Caco-2 (cell line): Measurements from ENCODE around the gene ZEB1. TPM values are rescaled to one million over a fixed set of nuclear protein-coding genes. Genes with fewer than 3 reads are reported as not detected.

Experiments used
- BruUV-seq: library from RNA; stranded (reverse); fragments of 400-500 nt; replicated peaks from 2 replicates; lab custom pipeline; 2021; lab: Mats Ljungman, UMichigan
- CTCF ChIA-PET: fragments of 300-600 bp; sonication (Branson Sonifier 250); formaldehyde crosslinking; loops from one replicate; lab custom pipeline; 2022; ENCODE audit warnings: antibody characterized with exemption; lab: Charles Lee
- POLR2A ChIA-PET: fragments of 300-600 bp; sonication (Branson Sonifier 250); formaldehyde crosslinking; loops from one replicate; lab custom pipeline; 2022; ENCODE audit warnings: antibody characterized with exemption; lab: Charles Lee
- DNase-seq, 2 experiments: peaks; one replicate each; pipeline versions ENCODE4 v3.0.0 to v3.0.0-alpha.2; 2020 to 2022
- H3K27me3 ChIP-seq: replicated peaks from 2 replicates; pipeline ENCODE4 v1.6.0; 2011; ENCODE audit warnings: low read length; ENCODE audit not compliant: control insufficient read depth, insufficient read depth
- H3K36me3 ChIP-seq: 2 replicates; pipeline ENCODE4 v1.5.1; 2011; ENCODE audit warnings: low read length; ENCODE audit not compliant: control insufficient read depth, insufficient read depth
- H3K4me1 ChIP-seq: fragments of 250-450 bp; sonication (Bioruptor Pico); 2 replicates; pipeline ENCODE4 v1.5.1; 2020; ENCODE audit warnings: mild to moderate bottlenecking
- H3K4me3 ChIP-seq: 2 replicates; pipeline ENCODE4 v1.5.1; 2011; ENCODE audit warnings: low read depth, mild to moderate bottlenecking, control low read depth, low read length
- H3K9me3 ChIP-seq: fragments of 250-450 bp; sonication (Bioruptor Pico); 2 replicates; pipeline ENCODE4 v1.5.1; 2020; ENCODE audit warnings: mild to moderate bottlenecking, moderate library complexity
- H3K27ac Mint-ChIP-seq: one replicate; pipeline ENCODE4 v1.8.0; 2022; ENCODE audit warnings: mixed read lengths; ENCODE audit not compliant: unreplicated experiment
- H3K27me3 Mint-ChIP-seq: one replicate; pipeline ENCODE4 v1.8.0; 2022; ENCODE audit warnings: mixed read lengths; ENCODE audit not compliant: insufficient read depth, unreplicated experiment
- H3K36me3 Mint-ChIP-seq: one replicate; pipeline ENCODE4 v1.8.0; 2022; ENCODE audit warnings: mild to moderate bottlenecking, mixed read lengths; ENCODE audit not compliant: insufficient read depth, unreplicated experiment
- H3K4me1 Mint-ChIP-seq: one replicate; pipeline ENCODE4 v1.8.0; 2022; ENCODE audit warnings: low read depth, mixed read lengths; ENCODE audit not compliant: unreplicated experiment
- H3K4me3 Mint-ChIP-seq: one replicate; pipeline ENCODE4 v1.8.0; 2022; ENCODE audit warnings: mild to moderate bottlenecking, moderate library complexity, mixed read lengths; ENCODE audit not compliant: unreplicated experiment
- H3K9me3 Mint-ChIP-seq: one replicate; pipeline ENCODE4 v1.8.0; 2022; ENCODE audit warnings: mixed read lengths; ENCODE audit not compliant: unreplicated experiment
- intact Hi-C: fragments of 100-400 bp; cut with micrococcal nuclease; formaldehyde crosslinking; loops from one replicate; pipeline ENCODE4 v1.10.0; 2022; ENCODE audit not compliant: unreplicated experiment
- total RNA-seq: library from RNA; stranded (reverse); gene quantifications from 2 replicates; pipeline ENCODE4 v1.2.3, GENCODE V29; 2022
- TF ChIP-seq, protein P1 (sequence below), 2 experiments: fragments of 200-600 bp in 1 of 2; IDR thresholded peaks; 1 replicate in 1 of 2; 2 replicates in 1 of 2; pipeline versions ENCODE4 v1.5.1 to v1.8.0; 2011 to 2022; ENCODE audit warnings: antibody characterized with exemption in 1 of 2, control low read depth in 1 of 2, inconsistent platforms in 1 of 2, low read depth in 1 of 2, low read length in 1 of 2, mild to moderate bottlenecking in 1 of 2, moderate library complexity in 1 of 2; ENCODE audit not compliant: insufficient read depth in 1 of 2, severe bottlenecking in 1 of 2, unreplicated experiment in 1 of 2

The ZEB1 gene
- total RNA-seq, 1 experiment from 2014 or later: not detected

DNA sequence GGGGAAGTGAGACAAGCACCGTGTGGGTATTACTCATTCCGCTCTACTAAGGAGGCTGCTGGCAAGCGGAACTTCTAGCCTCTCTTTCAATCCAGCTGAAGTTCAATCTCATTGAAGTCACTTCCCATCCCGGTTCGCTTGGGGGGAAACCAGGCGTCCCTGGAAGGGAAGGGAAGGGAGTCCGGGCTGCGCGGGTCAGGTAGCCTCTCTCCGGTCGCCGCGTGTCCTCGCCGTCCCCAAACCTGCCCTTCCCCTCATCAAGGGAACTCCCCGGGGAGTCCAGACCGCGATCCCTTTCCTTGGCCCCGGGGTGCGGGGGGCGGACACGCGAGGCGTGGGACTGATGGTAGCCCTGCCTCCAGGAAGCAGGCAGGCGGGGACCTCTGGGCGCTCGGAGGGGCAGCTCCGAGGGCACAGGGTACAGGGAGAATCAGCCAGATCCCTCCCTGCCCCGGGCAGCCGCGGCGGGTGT is 598 bp upstream of the ZEB1 start:
- BruUV-seq: no TSS peak
- intact Hi-C loops: loop anchor here (2.0 to 10.0 kb wide), 2 partner anchors 286 to 446 kb away; no protein-coding TSS in a partner anchor
- peak in 1 of 2 experiments; percentile 36 for DNase-seq
- H3K4me3 Mint-ChIP-seq: peak overlapping the region; percentile 91
- POLR2A ChIA-PET: no interaction called here
- H3K9me3 Mint-ChIP-seq: no peaks in the 10 kb centered on the region
- no peaks in the 10 kb centered on the region for H3K9me3 ChIP-seq
- H3K27me3 ChIP-seq: peaks cover 2% of the 10 kb centered on the region
- H3K36me3 ChIP-seq: no peaks in the 10 kb centered on the region
- CTCF ChIA-PET: no interaction called here
- peaks cover 7% of the 10 kb centered on the region for H3K36me3 Mint-ChIP-seq
- H3K27me3 Mint-ChIP-seq: peaks cover 40% of the 10 kb centered on the region
- peak overlapping the region; percentile 72 for H3K27ac Mint-ChIP-seq
- H3K4me3 ChIP-seq: peak overlapping the region; percentile 66
- TF ChIP-seq, protein P1, sequence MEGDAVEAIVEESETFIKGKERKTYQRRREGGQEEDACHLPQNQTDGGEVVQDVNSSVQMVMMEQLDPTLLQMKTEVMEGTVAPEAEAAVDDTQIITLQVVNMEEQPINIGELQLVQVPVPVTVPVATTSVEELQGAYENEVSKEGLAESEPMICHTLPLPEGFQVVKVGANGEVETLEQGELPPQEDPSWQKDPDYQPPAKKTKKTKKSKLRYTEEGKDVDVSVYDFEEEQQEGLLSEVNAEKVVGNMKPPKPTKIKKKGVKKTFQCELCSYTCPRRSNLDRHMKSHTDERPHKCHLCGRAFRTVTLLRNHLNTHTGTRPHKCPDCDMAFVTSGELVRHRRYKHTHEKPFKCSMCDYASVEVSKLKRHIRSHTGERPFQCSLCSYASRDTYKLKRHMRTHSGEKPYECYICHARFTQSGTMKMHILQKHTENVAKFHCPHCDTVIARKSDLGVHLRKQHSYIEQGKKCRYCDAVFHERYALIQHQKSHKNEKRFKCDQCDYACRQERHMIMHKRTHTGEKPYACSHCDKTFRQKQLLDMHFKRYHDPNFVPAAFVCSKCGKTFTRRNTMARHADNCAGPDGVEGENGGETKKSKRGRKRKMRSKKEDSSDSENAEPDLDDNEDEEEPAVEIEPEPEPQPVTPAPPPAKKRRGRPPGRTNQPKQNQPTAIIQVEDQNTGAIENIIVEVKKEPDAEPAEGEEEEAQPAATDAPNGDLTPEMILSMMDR (IDR thresholded peaks at IDR 0.05; ENCODE audit: insufficient read depth in 1 of 2, low read depth in 1 of 2, low read length in 1 of 2, severe bottlenecking in 1 of 2, unreplicated experiment in 1 of 2): no peak
- no peaks in the 10 kb centered on the region for H3K4me1 Mint-ChIP-seq
- peaks cover 11% of the 10 kb centered on the region for H3K4me1 ChIP-seq

DNA sequence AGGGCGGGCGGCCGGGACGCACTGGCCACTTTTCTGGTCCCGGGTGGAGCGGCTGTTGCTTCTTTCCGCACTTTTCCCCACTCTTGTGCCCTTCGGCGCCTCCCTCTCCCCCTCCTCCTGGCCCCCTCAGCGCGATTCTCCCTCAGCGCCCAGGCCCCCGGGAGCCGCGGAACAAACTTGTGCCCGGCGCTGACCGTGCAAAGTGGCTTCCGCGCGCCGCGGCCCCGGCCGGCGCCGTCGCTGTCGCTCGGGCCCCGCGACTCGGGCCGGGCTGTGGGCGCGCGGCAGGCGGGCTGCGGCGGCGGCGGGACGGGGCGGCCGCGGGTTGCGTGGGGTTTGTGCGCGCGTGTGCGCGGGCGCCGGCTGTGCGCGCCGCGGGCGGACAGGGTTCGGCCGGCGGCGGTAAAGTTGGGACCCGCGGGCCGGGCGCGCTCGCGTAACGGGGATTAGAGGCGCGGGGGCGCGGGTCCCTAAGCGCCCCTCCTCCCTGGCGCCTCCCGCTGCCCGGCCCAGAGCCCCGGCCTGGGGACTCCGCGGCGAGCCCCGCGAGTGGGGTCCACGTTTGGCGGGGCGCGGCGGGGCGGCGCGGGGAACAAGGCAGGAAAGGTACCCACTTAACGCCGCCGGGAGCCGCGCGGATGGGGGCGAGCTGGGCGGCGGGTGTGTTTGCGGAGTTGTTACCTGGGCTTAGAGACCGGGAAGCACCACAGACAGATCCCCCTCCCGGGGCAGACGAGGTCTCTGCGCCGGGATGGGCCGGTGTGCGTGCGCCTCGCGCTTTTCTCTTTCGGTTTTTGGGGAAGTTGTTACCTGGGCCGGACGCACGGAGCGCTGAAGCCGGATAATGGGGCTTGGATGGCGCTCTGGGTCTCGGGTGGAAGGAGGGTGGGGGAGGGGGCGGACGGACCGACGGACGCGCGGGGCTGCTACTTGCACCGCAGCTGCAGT is 860 bp downstream of the ZEB1 start:
- peak in 1 of 2 experiments; percentile 9 for DNase-seq
- no TSS peak for BruUV-seq
- H3K4me1 ChIP-seq: peaks cover 11% of the 10 kb centered on the region
- H3K36me3 ChIP-seq: no peaks in the 10 kb centered on the region
- CTCF ChIA-PET: no interaction called here
- peaks cover 2% of the 10 kb centered on the region for H3K27me3 ChIP-seq
- no peaks in the 10 kb centered on the region for H3K4me1 Mint-ChIP-seq
- intact Hi-C loops: loop anchor here (2.0 to 10.0 kb wide), 2 partner anchors 287 to 445 kb away; no protein-coding TSS in a partner anchor
- peak overlapping the region; percentile 91 for H3K4me3 Mint-ChIP-seq
- H3K9me3 Mint-ChIP-seq: no peaks in the 10 kb centered on the region
- H3K9me3 ChIP-seq: no peaks in the 10 kb centered on the region
- H3K27ac Mint-ChIP-seq: no peak overlapping the region
- H3K36me3 Mint-ChIP-seq: peaks cover 7% of the 10 kb centered on the region
- peaks cover 36% of the 10 kb centered on the region for H3K27me3 Mint-ChIP-seq
- H3K4me3 ChIP-seq: peak overlapping the region; percentile 66
- POLR2A ChIA-PET: no interaction called here
- TF ChIP-seq, protein P1 (IDR thresholded peaks at IDR 0.05; ENCODE audit: insufficient read depth in 1 of 2, low read depth in 1 of 2, low read length in 1 of 2, severe bottlenecking in 1 of 2, unreplicated experiment in 1 of 2): no peak

DNA sequence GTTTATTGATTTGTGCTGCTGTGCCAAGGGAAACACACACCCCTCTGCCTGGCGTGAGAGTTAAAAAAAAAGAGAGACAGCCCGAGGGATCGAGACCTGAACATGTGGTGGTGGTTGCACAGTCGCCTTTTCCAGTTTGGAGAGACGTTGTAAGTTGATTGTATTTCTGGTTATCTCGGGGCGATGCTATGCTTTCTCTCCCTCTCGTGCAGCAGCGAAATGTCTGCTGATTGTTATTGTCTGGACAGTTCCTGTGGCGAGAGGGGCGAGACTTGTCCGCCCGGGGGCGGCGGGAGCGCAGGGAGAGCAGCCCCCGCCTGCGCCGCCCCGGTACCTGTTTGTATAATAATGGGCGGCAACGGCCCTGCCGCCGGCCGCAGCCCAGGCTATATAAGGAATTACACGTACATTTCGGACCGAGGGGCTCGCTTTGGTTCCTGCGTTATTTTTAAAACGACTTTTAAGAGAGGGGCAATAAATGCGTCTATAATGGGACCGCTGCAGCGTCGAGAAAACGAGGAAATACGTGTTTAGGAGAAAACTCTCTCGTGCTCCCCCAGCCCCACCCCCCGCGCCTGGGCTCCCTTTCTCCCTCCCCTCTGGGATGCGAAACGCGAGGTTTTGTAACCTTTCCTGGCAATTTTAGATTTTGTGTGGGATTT is 1.7 kb downstream of the ZEB1 start:
- no peaks in the 10 kb centered on the region for H3K9me3 Mint-ChIP-seq
- peaks cover 7% of the 10 kb centered on the region for H3K36me3 Mint-ChIP-seq
- peak in 1 of 2 experiments; percentile 13 for DNase-seq
- no peaks in the 10 kb centered on the region for H3K36me3 ChIP-seq
- H3K4me3 Mint-ChIP-seq: peak overlapping the region; percentile 67
- CTCF ChIA-PET: no interaction called here
- BruUV-seq: no TSS peak
- TF ChIP-seq, protein P1 (IDR thresholded peaks at IDR 0.05; ENCODE audit: insufficient read depth in 1 of 2, low read depth in 1 of 2, low read length in 1 of 2, severe bottlenecking in 1 of 2, unreplicated experiment in 1 of 2): no peak
- POLR2A ChIA-PET: interaction anchor here (0.5 kb wide), 1 partner anchor 888 kb away, joined by 6 read pairs; no protein-coding TSS in a partner anchor
- no peaks in the 10 kb centered on the region for H3K9me3 ChIP-seq
- intact Hi-C loops: no loop called here
- H3K27me3 Mint-ChIP-seq: peaks cover 36% of the 10 kb centered on the region
- H3K27me3 ChIP-seq: peaks cover 2% of the 10 kb centered on the region
- no peak overlapping the region for H3K27ac Mint-ChIP-seq
- peaks cover 11% of the 10 kb centered on the region for H3K4me1 ChIP-seq
- H3K4me3 ChIP-seq: peak overlapping the region; percentile 17
- H3K4me1 Mint-ChIP-seq: no peaks in the 10 kb centered on the region
